Activated naive CD8-positive, alpha-beta T cell (primary cell): ENCODE measurements around the gene PACRG.

Source experiments
- H3K27ac Mint-ChIP-seq: one replicate; pipeline ENCODE4 v1.8.0; 2021; ENCODE audit warnings: mixed read lengths
- H3K27me3 Mint-ChIP-seq: one replicate; pipeline ENCODE4 v1.8.0; 2021; ENCODE audit warnings: mixed read lengths
- H3K36me3 Mint-ChIP-seq: one replicate; pipeline ENCODE4 v1.8.0; 2021; ENCODE audit warnings: mixed read lengths
- H3K4me1 Mint-ChIP-seq: one replicate; pipeline ENCODE4 v1.8.0; 2021; ENCODE audit warnings: low read depth, mixed read lengths
- H3K4me3 Mint-ChIP-seq: one replicate; pipeline ENCODE4 v1.8.0; 2021; ENCODE audit warnings: mild to moderate bottlenecking, mixed read lengths
- H3K9me3 Mint-ChIP-seq: one replicate; pipeline ENCODE4 v1.8.0; 2021; ENCODE audit warnings: low read depth, mixed read lengths

PACRG gene

GRCh38 chr6:163038317-163038716 is 310.5 kb downstream of the PACRG start:
- no peaks in the 10 kb centered on the region for H3K27me3 Mint-ChIP-seq
- H3K27ac Mint-ChIP-seq: no peak overlapping the region
- no peaks in the 10 kb centered on the region for H3K9me3 Mint-ChIP-seq
- no peaks in the 10 kb centered on the region for H3K36me3 Mint-ChIP-seq
- no peaks in the 10 kb centered on the region for H3K4me1 Mint-ChIP-seq
- no peak overlapping the region for H3K4me3 Mint-ChIP-seq

- no peaks in the 10 kb centered on the region for H3K36me3 Mint-ChIP-seq
- peaks cover 12% of the 10 kb centered on the region for H3K9me3 Mint-ChIP-seq
- no peaks in the 10 kb centered on the region for H3K4me1 Mint-ChIP-seq
- no peak overlapping the region for H3K27ac Mint-ChIP-seq
- no peak overlapping the region for H3K4me3 Mint-ChIP-seq
- no peaks in the 10 kb centered on the region for H3K27me3 Mint-ChIP-seq
Measured at GRCh38 chr6:163048345-163048744, 320.6 kb downstream of the PACRG start.

- H3K27me3 Mint-ChIP-seq: no peaks in the 10 kb centered on the region
- H3K36me3 Mint-ChIP-seq: no peaks in the 10 kb centered on the region
- H3K4me1 Mint-ChIP-seq: no peaks in the 10 kb centered on the region
- no peak overlapping the region for H3K4me3 Mint-ChIP-seq
- peaks cover 4% of the 10 kb centered on the region for H3K9me3 Mint-ChIP-seq
- H3K27ac Mint-ChIP-seq: no peak overlapping the region
Measured at GRCh38 chr6:163053667-163054344, 326.0 kb downstream of the PACRG start.

DNA sequence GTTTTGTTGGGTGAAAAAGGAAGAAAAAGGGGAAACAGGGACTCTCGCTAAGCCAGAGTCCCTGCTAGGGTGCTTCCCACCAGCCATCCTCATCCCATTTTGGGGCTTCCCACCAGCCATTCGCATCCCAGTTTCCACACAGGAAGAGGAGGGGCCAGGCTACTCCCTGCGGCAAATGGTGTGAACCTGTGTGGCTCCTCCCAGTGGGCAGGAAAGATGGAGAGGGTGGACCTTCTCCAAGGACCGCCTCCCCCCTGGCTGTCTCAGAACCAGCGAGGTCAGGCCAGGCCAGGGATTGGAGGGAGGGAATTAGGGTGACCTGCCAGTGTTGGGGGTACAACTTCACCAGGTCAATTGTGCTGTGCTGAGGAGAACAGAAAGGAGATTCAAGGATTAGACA is 326.9 kb downstream of the PACRG start:
- Mint-ChIP-seq H3K4me3 (no peak overlapping the region), H3K4me1 (no peaks in the 10 kb centered on the region)

GRCh38 chr6:163057260-163057659 is 329.5 kb downstream of the PACRG start:
- Mint-ChIP-seq H3K27me3 (no peaks in the 10 kb centered on the region), H3K9me3 (peaks cover 4% of the 10 kb centered on the region), H3K4me3 (no peak overlapping the region), H3K27ac (no peak overlapping the region), H3K36me3 (no peaks in the 10 kb centered on the region), H3K4me1 (no peaks in the 10 kb centered on the region)

More for the DNA sequence above, 326.9 kb downstream of the PACRG start:
- Mint-ChIP-seq H3K27me3 (no peaks in the 10 kb centered on the region), H3K9me3 (peaks cover 4% of the 10 kb centered on the region), H3K36me3 (no peaks in the 10 kb centered on the region), H3K27ac (no peak overlapping the region)

GRCh38 chr6:163062790-163063189 is 335.0 kb downstream of the PACRG start:
- H3K27ac Mint-ChIP-seq: no peak overlapping the region
- H3K36me3 Mint-ChIP-seq: peaks cover 2% of the 10 kb centered on the region
- H3K9me3 Mint-ChIP-seq: no peaks in the 10 kb centered on the region
- no peak overlapping the region for H3K4me3 Mint-ChIP-seq
- H3K4me1 Mint-ChIP-seq: no peaks in the 10 kb centered on the region
- no peaks in the 10 kb centered on the region for H3K27me3 Mint-ChIP-seq

DNA sequence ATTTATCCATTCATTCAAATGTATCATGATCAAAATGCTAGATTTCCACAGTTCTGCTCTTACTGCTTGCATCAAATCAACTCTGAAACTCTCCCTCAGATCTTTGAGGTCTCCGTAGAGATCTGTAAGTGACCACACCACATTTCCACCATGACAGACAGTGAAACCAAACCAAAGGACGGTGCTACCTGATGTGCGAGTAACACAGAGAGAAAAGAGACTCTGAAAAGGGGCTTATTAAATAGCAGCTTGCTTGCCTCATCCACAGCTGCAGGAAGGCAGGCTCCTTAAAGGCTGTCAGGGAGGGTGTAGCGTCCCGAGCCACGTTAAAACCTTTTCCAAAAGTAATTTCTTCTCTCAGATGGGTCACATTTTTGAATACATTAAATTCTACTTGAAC is 335.8 kb downstream of the PACRG start:
- Mint-ChIP-seq H3K27me3 (no peaks in the 10 kb centered on the region), H3K27ac (no peak overlapping the region), H3K36me3 (peaks cover 2% of the 10 kb centered on the region), H3K4me3 (no peak overlapping the region), H3K4me1 (no peaks in the 10 kb centered on the region), H3K9me3 (peaks cover 2% of the 10 kb centered on the region)

GRCh38 chr6:163064397-163064796 is 336.6 kb downstream of the PACRG start:
- Mint-ChIP-seq H3K4me3 (no peak overlapping the region), H3K36me3 (peaks cover 2% of the 10 kb centered on the region), H3K9me3 (peaks cover 6% of the 10 kb centered on the region), H3K4me1 (no peaks in the 10 kb centered on the region), H3K27me3 (no peaks in the 10 kb centered on the region), H3K27ac (no peak overlapping the region)

GRCh38 chr6:163066200-163066599 is 338.4 kb downstream of the PACRG start:
- Mint-ChIP-seq H3K27ac (no peak overlapping the region), H3K9me3 (peaks cover 6% of the 10 kb centered on the region), H3K4me3 (no peak overlapping the region), H3K36me3 (peaks cover 2% of the 10 kb centered on the region), H3K4me1 (no peaks in the 10 kb centered on the region), H3K27me3 (no peaks in the 10 kb centered on the region)

DNA sequence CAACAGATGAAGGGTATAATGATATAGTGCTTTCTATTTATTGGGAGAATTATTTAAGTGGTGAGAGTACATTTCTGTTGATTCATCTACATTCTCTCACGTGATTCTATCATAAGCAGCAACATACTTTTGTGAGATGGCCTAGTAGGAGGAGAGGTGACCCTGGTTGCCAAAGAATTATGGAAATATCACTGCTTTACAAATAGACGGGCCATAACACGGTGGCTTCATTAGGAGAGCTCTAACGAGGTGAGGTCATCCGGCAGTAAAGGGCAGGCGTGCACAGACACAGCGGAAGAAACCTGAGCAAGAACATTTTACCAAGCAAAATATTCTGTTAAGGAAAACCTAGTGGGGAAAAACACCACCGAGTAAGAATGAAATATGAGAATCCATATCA is 349.4 kb downstream of the PACRG start:
- Mint-ChIP-seq H3K36me3 (no peaks in the 10 kb centered on the region), H3K4me1 (no peaks in the 10 kb centered on the region), H3K4me3 (no peak overlapping the region), H3K27me3 (no peaks in the 10 kb centered on the region), H3K9me3 (peaks cover 8% of the 10 kb centered on the region), H3K27ac (no peak overlapping the region)

DNA sequence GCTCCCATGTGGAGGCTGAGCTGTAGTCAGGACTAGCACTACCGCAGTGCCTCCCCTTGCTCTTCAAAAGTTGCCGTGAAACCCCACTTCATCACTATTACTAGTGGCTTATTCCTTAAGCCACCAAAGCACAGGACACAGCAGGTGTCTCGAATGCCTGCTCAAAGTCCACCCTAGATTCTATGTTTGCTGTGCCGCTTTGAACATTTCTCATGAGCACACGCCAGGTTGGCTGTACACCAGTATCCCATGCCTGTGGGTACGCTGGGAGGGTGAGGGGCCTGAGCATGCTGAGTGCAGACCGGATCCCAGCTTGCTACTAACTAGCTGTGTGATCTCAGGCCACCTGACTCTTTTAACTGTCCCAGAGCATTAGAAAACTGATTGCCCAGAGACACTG is 350.9 kb downstream of the PACRG start:
- H3K27me3 Mint-ChIP-seq: no peaks in the 10 kb centered on the region
- no peak overlapping the region for H3K4me3 Mint-ChIP-seq
- no peaks in the 10 kb centered on the region for H3K36me3 Mint-ChIP-seq

DNA sequence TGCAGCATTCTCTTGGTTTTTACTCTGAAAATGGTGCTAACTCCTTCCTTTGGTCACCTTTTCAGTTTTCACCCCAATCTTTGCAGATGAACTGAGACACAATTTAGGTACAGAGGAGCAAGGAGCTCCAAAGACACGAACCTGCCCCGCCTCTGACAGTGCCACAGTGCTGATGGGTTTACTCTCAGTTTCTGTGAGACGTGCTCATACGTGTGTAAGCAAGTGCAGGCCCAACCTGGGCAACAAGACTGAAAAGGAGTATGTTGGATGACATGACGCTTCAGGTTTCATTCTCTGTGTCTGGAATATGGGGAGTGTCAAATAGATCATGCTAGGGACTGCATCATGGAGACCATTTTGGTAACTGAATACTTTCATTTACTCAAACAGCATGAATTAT is 352.5 kb downstream of the PACRG start:
- no peaks in the 10 kb centered on the region for H3K27me3 Mint-ChIP-seq
- no peaks in the 10 kb centered on the region for H3K9me3 Mint-ChIP-seq
- H3K4me3 Mint-ChIP-seq: no peak overlapping the region
- H3K27ac Mint-ChIP-seq: no peak overlapping the region
- H3K36me3 Mint-ChIP-seq: no peaks in the 10 kb centered on the region
- H3K4me1 Mint-ChIP-seq: no peaks in the 10 kb centered on the region

More for the DNA sequence above, 350.9 kb downstream of the PACRG start:
- Mint-ChIP-seq H3K27ac (no peak overlapping the region), H3K9me3 (peaks cover 5% of the 10 kb centered on the region), H3K4me1 (no peaks in the 10 kb centered on the region)

- no peaks in the 10 kb centered on the region for H3K27me3 Mint-ChIP-seq
- H3K27ac Mint-ChIP-seq: no peak overlapping the region
- no peak overlapping the region for H3K4me3 Mint-ChIP-seq
- H3K36me3 Mint-ChIP-seq: no peaks in the 10 kb centered on the region
- H3K9me3 Mint-ChIP-seq: no peaks in the 10 kb centered on the region
- H3K4me1 Mint-ChIP-seq: no peaks in the 10 kb centered on the region
Measured at GRCh38 chr6:163083141-163083540, 355.4 kb downstream of the PACRG start.

DNA sequence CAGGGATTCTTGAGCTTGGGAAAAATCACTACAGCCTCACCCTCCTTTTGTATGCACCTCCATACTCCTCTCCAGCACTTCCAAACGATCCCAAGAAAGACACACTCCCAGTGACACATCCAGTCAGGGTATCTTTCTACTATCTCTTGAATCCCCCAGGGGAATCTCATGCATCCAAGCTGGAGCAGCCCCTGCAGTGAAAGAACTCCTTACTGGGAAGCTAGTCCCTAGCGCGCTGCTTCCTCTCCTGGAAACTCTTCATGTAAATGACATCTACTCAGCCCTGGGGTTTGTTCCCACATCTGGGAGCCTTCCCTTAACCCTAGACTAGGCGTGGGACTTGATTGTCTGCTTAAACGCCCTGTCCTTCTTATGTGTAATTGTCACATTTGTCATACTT is 357.7 kb downstream of the PACRG start:
- Mint-ChIP-seq H3K27ac (no peak overlapping the region), H3K4me1 (no peaks in the 10 kb centered on the region), H3K9me3 (no peaks in the 10 kb centered on the region), H3K27me3 (no peaks in the 10 kb centered on the region), H3K4me3 (no peak overlapping the region), H3K36me3 (no peaks in the 10 kb centered on the region)

GRCh38 chr6:163085861-163086623 is 358.3 kb downstream of the PACRG start:
- no peak overlapping the region for H3K4me3 Mint-ChIP-seq
- no peaks in the 10 kb centered on the region for H3K4me1 Mint-ChIP-seq
- no peaks in the 10 kb centered on the region for H3K9me3 Mint-ChIP-seq
- no peaks in the 10 kb centered on the region for H3K36me3 Mint-ChIP-seq
- no peaks in the 10 kb centered on the region for H3K27me3 Mint-ChIP-seq
- H3K27ac Mint-ChIP-seq: no peak overlapping the region

DNA sequence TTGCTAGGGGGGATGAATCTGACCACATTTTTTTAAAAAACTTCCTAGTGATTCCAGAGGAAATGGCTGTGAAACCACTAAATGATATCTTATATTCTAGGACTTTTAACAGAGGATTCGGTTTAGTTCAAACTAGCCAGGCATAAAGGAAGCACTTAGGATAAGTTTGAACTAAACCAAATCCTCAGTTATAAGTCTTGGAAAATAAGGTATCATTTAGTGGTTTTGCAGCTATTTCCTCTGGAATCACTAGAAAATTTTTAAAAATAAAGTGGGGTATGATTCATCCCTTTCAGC is 358.8 kb downstream of the PACRG start:
- Mint-ChIP-seq H3K4me1 (no peaks in the 10 kb centered on the region), H3K27me3 (no peaks in the 10 kb centered on the region), H3K4me3 (no peak overlapping the region), H3K27ac (no peak overlapping the region), H3K9me3 (no peaks in the 10 kb centered on the region), H3K36me3 (no peaks in the 10 kb centered on the region)
